ENCODE results near the gene LBP.

- TF ChIP-seq CTCF (IDR thresholded peaks at IDR 0.05) (no peak), EZH2 (IDR thresholded peaks at IDR 0.05; ENCODE audit: borderline replicate concordance, insufficient read depth, low read depth, low read length, poor library complexity, severe bottlenecking) (no peak)
These were observed at the start of gene LBP for GRCh38 chr20:38346247-38346651.

Measured in B cell (primary cell).